GM12891 (cell line): ENCODE measurements around the gene PREX1.

ENCODE experiments used
- PAX5 ChIP-seq: IDR thresholded peaks from 2 replicates; pipeline ENCODE4 v1.6.1; 2011; ENCODE audit warnings: low read length, moderate library complexity, mild to moderate bottlenecking; ENCODE audit not compliant: insufficient read depth, severe bottlenecking
- POLR2A ChIP-seq: IDR thresholded peaks from 2 replicates; pipeline ENCODE4 v1.6.1; 2011; ENCODE audit warnings: low read depth, low read length, control low read depth
- POLR2AphosphoS5 ChIP-seq: IDR thresholded peaks from 2 replicates; pipeline ENCODE4 v1.6.1; 2011; ENCODE audit warnings: low read depth, low read length, control low read depth
- TAF1 ChIP-seq: IDR thresholded peaks from 2 replicates; pipeline ENCODE4 v1.6.1; 2011; ENCODE audit warnings: low read depth, low read length, control low read depth

DNA sequence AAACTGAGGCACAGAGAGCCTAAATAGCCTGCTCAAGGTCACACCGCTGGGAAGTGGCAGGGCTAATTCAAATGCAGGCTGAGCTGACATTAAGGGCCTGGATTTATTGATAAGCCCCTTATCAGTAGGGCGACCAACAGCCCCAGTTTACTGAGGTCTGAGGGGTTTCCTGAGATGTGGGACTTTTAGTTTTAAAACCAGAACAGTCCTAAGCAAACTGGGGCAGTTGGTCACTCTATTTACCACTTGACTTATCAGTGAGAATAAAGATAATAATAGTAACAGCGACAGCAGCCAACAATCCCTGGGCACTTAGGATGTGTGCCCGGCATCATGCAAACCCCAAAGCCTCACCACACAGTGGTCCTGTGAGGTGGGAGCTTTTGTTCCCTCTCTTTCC is 27.6 kb downstream of the PREX1 start:
- TF ChIP-seq POLR2AphosphoS5: no peak
- TF ChIP-seq POLR2A: no peak
- TF ChIP-seq PAX5: no peak
- no peak for TF ChIP-seq TAF1
